Astrocyte of the spinal cord (primary cell): Measurements from ENCODE around the gene INPP5A.
A peak's percentile ranks its signal among the peaks of the same experiment; 100 is the strongest.
"Not testable (repeated sequence)": the region's sequence is repeated elsewhere in the genome, so short reads cannot be mapped to it uniquely, and the experiment has no call there.

Source experiments
- DNase-seq: peaks from one replicate; pipeline ENCODE4 v3.0.0; 2011; ENCODE audit warnings: low read depth, low spot score
- H3K4me3 ChIP-seq: 2 replicates; pipeline ENCODE4 v1.5.1; 2011; ENCODE audit warnings: low read depth, mild to moderate bottlenecking, low read length, moderate library complexity
- in situ Hi-C: cut with HindIII; loops from 2 replicates; pipeline ENCODE4 v1.10.0; 2017; ENCODE audit warnings: low sequenced_read_pairs
- TF ChIP-seq, protein P1 (sequence below): IDR thresholded peaks from 2 replicates; pipeline ENCODE4 v1.5.1; 2012; ENCODE audit warnings: low read depth, mild to moderate bottlenecking, low read length, inconsistent platforms

INPP5A gene, protein sequence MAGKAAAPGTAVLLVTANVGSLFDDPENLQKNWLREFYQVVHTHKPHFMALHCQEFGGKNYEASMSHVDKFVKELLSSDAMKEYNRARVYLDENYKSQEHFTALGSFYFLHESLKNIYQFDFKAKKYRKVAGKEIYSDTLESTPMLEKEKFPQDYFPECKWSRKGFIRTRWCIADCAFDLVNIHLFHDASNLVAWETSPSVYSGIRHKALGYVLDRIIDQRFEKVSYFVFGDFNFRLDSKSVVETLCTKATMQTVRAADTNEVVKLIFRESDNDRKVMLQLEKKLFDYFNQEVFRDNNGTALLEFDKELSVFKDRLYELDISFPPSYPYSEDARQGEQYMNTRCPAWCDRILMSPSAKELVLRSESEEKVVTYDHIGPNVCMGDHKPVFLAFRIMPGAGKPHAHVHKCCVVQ

GRCh38 chr10:132537684-132538001 is at the start of gene INPP5A:
INPP5A (plus strand) TSS chr10:132537787; CDS start chr10:132538097, 310 bp downstream.
- in situ Hi-C loops, result no loop called here
- TF ChIP-seq, protein P1, sequence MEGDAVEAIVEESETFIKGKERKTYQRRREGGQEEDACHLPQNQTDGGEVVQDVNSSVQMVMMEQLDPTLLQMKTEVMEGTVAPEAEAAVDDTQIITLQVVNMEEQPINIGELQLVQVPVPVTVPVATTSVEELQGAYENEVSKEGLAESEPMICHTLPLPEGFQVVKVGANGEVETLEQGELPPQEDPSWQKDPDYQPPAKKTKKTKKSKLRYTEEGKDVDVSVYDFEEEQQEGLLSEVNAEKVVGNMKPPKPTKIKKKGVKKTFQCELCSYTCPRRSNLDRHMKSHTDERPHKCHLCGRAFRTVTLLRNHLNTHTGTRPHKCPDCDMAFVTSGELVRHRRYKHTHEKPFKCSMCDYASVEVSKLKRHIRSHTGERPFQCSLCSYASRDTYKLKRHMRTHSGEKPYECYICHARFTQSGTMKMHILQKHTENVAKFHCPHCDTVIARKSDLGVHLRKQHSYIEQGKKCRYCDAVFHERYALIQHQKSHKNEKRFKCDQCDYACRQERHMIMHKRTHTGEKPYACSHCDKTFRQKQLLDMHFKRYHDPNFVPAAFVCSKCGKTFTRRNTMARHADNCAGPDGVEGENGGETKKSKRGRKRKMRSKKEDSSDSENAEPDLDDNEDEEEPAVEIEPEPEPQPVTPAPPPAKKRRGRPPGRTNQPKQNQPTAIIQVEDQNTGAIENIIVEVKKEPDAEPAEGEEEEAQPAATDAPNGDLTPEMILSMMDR, result no peak
- DNase-seq, result no peak
- peak within 1 kb of the TSS; percentile 73 for H3K4me3 ChIP-seq

GRCh38 chr10:132488231-132488821 is 49.3 kb upstream of the INPP5A start:
- TF ChIP-seq, protein P1, result no peak
- in situ Hi-C loops, result no loop called here
- no peak overlapping the region for H3K4me3 ChIP-seq
- no peak for DNase-seq

DNA sequence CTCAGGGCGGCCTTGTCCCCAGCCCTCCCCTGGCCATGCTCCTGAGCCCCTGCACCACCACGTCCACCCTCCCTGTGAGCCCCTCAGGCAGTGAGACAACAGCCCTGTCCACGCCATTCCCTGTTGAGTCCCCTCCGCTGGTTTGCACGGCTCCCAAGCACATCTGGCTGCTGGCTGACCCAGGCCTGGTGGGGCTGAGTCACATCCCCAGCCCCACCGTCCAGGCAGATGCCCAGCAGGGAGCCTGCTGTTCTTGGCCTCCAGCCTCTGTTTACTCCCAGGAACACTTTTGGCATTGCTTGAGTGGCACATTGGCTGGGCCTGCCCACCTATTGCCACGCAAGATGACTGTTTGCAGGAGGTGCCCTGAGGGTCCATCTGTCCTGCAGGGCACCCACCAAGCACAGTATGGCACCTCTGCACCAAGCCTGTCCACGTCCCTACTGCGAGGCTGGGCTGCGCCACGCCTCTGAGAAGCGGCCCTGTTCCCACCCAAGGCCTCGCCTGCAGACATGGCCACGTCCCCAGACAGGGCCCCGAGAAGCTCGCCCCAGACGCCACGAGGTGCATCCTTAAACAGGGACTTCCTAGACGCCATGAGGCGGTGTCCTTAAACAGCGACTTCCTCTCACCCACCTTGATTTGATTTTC is 48.4 kb upstream of the INPP5A start:
- peak; percentile 84 for DNase-seq
- TF ChIP-seq, protein P1, result no peak
- no peak overlapping the region for H3K4me3 ChIP-seq
- in situ Hi-C loops, result no loop called here

DNA sequence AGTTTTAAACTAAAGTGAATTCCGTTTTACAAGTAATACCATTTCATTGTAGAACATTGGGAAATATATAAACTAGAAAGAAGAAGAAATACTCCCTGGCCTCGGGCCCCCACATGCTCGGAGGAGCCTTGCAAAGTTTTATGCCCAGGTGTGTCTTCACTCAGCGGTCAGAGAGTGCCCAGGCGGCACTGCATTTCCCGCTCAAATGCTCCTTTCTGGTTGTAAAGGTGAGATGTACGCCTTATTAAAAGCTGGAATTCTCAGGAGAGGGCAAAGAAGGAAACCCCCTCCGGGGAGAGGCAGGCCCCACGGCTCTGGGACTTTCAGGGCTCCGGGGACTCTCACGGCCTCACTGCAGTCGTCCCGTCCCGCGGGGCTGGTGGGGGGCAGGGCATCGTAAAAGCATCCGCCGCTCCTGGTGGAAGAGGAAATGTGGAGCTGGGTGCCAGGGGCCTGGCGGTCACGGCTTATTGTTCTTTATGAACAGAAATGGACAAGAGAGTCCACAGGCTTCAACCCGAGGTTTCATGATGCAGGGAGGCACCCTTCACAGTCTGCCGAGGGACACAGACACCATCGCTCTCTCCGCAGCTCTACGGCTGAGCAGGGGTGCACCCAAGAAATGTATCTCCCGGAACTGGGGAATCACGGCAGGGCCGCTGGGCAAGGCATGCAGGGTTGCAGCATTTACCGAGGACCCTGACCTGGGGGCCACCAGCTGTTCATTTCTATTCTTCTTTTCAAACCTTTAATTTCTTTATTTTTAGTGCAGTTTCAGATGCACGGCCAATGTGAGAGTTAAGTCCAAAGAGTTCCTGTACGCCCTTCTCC is 47.7 kb upstream of the INPP5A start:
- no peak overlapping the region for H3K4me3 ChIP-seq
- no peak for DNase-seq
- in situ Hi-C loops, result no loop called here
- TF ChIP-seq, protein P1, result no peak

GRCh38 chr10:132491534-132491933 is 46.1 kb upstream of the INPP5A start:
- in situ Hi-C loops, DNase-seq, H3K4me3 ChIP-seq: not testable (repeated sequence)

DNA sequence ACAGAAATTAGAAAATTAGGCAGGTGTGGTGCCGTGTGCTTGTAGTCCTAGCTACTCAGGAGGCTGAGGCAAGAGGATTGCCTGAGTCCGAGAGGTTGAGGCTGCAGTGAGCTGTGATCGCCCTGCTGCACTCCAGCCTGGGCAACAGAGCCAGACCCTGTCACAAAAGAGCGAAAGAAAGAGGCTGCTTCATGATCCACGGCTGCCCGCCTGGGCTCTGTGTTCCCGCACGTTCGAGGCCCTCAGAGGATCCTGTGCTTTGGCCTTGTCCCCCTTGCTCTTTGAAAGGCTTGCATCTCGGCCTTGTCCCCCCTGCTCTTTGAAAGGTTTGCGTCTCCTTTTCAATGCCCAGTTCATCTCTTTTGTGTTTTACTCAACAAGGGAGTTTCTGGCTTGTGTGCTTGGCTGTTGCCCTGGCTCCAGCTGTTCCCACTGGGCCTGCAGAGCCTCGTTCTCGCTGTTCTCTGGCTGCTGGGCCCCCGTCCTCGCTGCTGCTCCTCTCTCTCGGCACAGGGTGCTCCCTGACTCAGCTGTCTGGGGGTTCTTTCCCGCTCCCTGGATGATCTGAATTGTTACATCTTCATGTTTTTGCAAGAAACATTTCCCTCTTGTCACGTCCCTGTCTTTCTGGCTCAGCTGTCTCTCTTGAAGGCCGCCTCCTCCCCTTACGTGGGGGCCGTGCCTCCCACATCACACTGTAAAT is 45.1 kb upstream of the INPP5A start:
- TF ChIP-seq, protein P1, result no peak

More for the DNA sequence above, 45.1 kb upstream of the INPP5A start:
- H3K4me3 ChIP-seq, result no peak overlapping the region
- in situ Hi-C loops, result no loop called here
- DNase-seq, result no peak
